ENCODE results near the gene LGR6. TPM values are rescaled to one million over a fixed set of nuclear protein-coding genes. Genes with fewer than 3 reads are reported as not detected.
"Not testable (repeated sequence)": the region's sequence is repeated elsewhere in the genome, so short reads cannot be mapped to it uniquely, and the experiment has no call there.

Gene LGR6
- total and polyA plus RNA-seq, 2 experiments from 2014 or later, result 0.66 to 0.89 TPM

DNA sequence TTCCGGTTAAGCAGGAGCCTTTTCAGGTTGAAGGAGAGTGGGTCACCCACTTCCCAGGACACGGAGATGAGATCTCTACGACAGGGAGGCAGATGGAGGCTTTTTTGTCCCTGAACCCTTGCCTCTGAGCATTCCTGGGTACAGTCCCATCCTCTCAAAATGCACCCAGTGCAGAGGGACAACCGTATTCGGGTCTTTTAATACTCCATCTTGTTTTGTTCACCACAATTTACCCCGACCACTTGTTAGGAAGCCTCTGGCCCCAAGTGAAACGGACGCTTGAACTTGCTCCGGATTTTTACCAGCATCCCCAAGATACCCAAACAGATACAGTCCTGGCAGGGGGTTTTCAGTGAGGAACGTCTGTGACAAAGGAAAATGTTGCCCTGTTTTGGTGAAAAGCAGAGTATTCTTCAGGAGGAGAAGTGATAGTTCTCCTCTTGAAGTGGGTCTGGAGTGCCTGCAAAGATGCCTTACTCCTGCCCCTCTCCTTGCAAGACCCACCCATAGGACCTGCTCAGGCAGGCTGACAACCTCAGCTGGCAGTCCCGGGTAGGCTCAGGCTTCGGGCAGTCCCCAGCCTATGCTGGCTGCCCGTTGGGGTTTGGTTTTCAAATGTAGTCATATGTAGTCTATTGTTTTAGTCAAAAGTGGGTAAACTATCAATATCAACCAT lies 48.4 kb upstream of the LGR6 start (continued):
- TF ChIP-seq, protein P1, sequence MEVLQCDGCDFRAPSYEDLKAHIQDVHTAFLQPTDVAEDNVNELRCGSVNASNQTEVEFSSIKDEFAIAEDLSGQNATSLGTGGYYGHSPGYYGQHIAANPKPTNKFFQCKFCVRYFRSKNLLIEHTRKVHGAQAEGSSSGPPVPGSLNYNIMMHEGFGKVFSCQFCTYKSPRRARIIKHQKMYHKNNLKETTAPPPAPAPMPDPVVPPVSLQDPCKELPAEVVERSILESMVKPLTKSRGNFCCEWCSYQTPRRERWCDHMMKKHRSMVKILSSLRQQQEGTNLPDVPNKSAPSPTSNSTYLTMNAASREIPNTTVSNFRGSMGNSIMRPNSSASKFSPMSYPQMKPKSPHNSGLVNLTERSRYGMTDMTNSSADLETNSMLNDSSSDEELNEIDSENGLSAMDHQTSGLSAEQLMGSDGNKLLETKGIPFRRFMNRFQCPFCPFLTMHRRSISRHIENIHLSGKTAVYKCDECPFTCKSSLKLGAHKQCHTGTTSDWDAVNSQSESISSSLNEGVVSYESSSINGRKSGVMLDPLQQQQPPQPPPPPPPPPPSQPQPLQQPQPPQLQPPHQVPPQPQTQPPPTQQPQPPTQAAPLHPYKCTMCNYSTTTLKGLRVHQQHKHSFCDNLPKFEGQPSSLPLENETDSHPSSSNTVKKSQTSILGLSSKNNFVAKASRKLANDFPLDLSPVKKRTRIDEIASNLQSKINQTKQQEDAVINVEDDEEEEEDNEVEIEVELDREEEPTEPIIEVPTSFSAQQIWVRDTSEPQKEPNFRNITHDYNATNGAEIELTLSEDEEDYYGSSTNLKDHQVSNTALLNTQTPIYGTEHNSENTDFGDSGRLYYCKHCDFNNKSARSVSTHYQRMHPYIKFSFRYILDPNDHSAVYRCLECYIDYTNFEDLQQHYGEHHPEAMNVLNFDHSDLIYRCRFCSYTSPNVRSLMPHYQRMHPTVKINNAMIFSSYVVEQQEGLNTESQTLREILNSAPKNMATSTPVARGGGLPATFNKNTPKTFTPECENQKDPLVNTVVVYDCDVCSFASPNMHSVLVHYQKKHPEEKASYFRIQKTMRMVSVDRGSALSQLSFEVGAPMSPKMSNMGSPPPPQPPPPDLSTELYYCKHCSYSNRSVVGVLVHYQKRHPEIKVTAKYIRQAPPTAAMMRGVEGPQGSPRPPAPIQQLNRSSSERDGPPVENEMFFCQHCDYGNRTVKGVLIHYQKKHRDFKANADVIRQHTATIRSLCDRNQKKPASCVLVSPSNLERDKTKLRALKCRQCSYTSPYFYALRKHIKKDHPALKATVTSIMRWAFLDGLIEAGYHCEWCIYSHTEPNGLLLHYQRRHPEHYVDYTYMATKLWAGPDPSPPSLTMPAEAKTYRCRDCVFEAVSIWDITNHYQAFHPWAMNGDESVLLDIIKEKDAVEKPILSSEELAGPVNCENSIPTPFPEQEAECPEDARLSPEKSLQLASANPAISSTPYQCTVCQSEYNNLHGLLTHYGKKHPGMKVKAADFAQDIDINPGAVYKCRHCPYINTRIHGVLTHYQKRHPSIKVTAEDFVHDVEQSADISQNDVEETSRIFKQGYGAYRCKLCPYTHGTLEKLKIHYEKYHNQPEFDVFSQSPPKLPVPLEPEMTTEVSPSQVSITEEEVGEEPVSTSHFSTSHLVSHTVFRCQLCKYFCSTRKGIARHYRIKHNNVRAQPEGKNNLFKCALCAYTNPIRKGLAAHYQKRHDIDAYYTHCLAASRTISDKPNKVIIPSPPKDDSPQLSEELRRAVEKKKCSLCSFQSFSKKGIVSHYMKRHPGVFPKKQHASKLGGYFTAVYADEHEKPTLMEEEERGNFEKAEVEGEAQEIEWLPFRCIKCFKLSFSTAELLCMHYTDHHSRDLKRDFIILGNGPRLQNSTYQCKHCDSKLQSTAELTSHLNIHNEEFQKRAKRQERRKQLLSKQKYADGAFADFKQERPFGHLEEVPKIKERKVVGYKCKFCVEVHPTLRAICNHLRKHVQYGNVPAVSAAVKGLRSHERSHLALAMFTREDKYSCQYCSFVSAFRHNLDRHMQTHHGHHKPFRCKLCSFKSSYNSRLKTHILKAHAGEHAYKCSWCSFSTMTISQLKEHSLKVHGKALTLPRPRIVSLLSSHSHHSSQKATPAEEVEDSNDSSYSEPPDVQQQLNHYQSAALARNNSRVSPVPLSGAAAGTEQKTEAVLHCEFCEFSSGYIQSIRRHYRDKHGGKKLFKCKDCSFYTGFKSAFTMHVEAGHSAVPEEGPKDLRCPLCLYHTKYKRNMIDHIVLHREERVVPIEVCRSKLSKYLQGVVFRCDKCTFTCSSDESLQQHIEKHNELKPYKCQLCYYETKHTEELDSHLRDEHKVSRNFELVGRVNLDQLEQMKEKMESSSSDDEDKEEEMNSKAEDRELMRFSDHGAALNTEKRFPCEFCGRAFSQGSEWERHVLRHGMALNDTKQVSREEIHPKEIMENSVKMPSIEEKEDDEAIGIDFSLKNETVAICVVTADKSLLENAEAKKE (CRISPR knock-in tag; IDR thresholded peaks at IDR 0.05), result no peak
- TF ChIP-seq EZH2phosphoT487 (IDR thresholded peaks at IDR 0.05; ENCODE audit: unreplicated experiment) (no peak), REST (IDR thresholded peaks at IDR 0.05; ENCODE audit: unreplicated experiment) (no peak), JUNB (IDR thresholded peaks at IDR 0.05; ENCODE audit: unreplicated experiment) (no peak)

- H3K27me3 Mint-ChIP-seq (ENCODE audit: insufficient read depth, low read depth, poor library complexity); H2AFZ ChIP-seq; H3K9me3 Mint-ChIP-seq; H4K20me1 ChIP-seq (replicated peaks; ENCODE audit: insufficient read depth); DNase-seq (ENCODE audit: low spot score); H3K4me3 ChIP-seq; H3K27me3 ChIP-seq (ENCODE audit: insufficient read depth); ATAC-seq; H3K27ac Mint-ChIP-seq; H3F3A ChIP-seq (replicated peaks; ENCODE audit: low read depth); H3K36me3 Mint-ChIP-seq (ENCODE audit: low read depth); H3K27ac ChIP-seq (ENCODE audit: low read depth); H3K9me2 ChIP-seq (ENCODE audit: insufficient read depth); H3K36me3 ChIP-seq (ENCODE audit: insufficient read depth): not testable (repeated sequence)
- Histone ChIP-seq H3K4me2 (peak overlapping the region; percentile 98), H3K4me1 (ENCODE audit: insufficient read depth) (peaks cover 15% of the 10 kb centered on the region), H3K79me2 (replicated peaks; ENCODE audit: insufficient read depth) (peaks cover 30% of the 10 kb centered on the region)
- H3K4me1 Mint-ChIP-seq, result peaks cover 11% of the 10 kb centered on the region
- peak overlapping the region; percentile 92; the same call in 2 of the 3 replicates for H3K4me3 Mint-ChIP-seq
Observed at GRCh38 chr1:202145744-202146140, 47.9 kb upstream of the LGR6 start.

All from GM23338 (cell line).